SK-N-SH (cell line): ENCODE measurements around the gene CCDC70. TPM values are rescaled to one million over a fixed set of nuclear protein-coding genes. Genes with fewer than 3 reads are reported as not detected.

Source experiments
- CTCF ChIA-PET: fragments of 300-600, 350-600 bp; formaldehyde crosslinking; extraction: SDS; loops from one replicate; lab custom pipeline; 2021; lab: Yijun Ruan, JAX
- POLR2A ChIA-PET: fragments of 350-600 bp; sonication (Branson Sonifier 250); formaldehyde crosslinking; extraction: SDS; loops from one replicate; lab custom pipeline; 2020; ENCODE audit warnings: antibody characterized with exemption, inconsistent platforms; lab: Yijun Ruan, JAX
- DNase-seq: peaks from one replicate; pipeline ENCODE4 v3.0.0; 2012
- H2AFZ ChIP-seq: fragments of 200-600 bp; sonication (generic); 2 replicates; pipeline ENCODE4 v1.8.1; 2016; ENCODE audit warnings: antibody characterized with exemption, mild to moderate bottlenecking, low read depth
- H3F3A ChIP-seq: fragments of 200-600 bp; sonication (generic); replicated peaks from 2 replicates; pipeline ENCODE3; 2016; ENCODE audit warnings: antibody characterized with exemption, mild to moderate bottlenecking; ENCODE audit not compliant: insufficient read depth
- H3K27ac ChIP-seq, 2 experiments: fragments of 200-500 bp in 1 of 2; fragments of 200-600 bp in 1 of 2; sonication (Bioruptor generic) in 1 of 2; sonication (generic), shearing (Covaris generic) in 1 of 2; 2 replicates each; pipeline versions ENCODE4 v1.5.1 to v1.6.1; 2014 to 2016; ENCODE audit warnings: low read depth in 2 of 2, inconsistent platforms in 1 of 2, low read length in 1 of 2, mild to moderate bottlenecking in 1 of 2, mixed read lengths in 1 of 2
- H3K27me3 ChIP-seq: fragments of 200-600 bp; sonication (generic), shearing (Covaris generic); 2 replicates; pipeline ENCODE4 v1.6.1; 2016; ENCODE audit warnings: mixed run types; ENCODE audit not compliant: insufficient read depth
- H3K36me3 ChIP-seq, 2 experiments: fragments of 200-500 bp in 1 of 2; fragments of 200-600 bp in 1 of 2; sonication (Bioruptor generic) in 1 of 2; sonication (generic) in 1 of 2; replicated peaks in 1 of 2; 2 replicates each; pipeline versions ENCODE3 to v1.5.1; 2014 to 2016; ENCODE audit warnings: low read length in 1 of 2, mild to moderate bottlenecking in 1 of 2; ENCODE audit not compliant: insufficient read depth in 2 of 2, control insufficient read depth in 1 of 2
- H3K4me1 ChIP-seq, 2 experiments: fragments of 200-500 bp in 1 of 2; fragments of 200-600 bp in 1 of 2; sonication (Bioruptor generic) in 1 of 2; sonication (generic), shearing (Covaris generic) in 1 of 2; 2 replicates each; pipeline versions ENCODE4 v1.5.1 to v1.6.1; 2014 to 2016; ENCODE audit warnings: low read depth in 1 of 2, low read length in 1 of 2, mixed run types in 1 of 2; ENCODE audit not compliant: insufficient read depth in 2 of 2, control insufficient read depth in 1 of 2
- H3K4me2 ChIP-seq: fragments of 200-600 bp; sonication (generic), shearing (Covaris generic); 2 replicates; pipeline ENCODE4 v1.6.1; 2017; ENCODE audit warnings: mixed run types
- H3K4me3 ChIP-seq, 2 experiments: fragments of 200-500 bp in 1 of 2; fragments of 200-600 bp in 1 of 2; sonication (Bioruptor generic) in 1 of 2; sonication (generic), shearing (Covaris generic) in 1 of 2; 2 replicates each; pipeline versions ENCODE4 v1.5.1 to v1.8.1; 2014 to 2016; ENCODE audit warnings: low read depth in 2 of 2, inconsistent platforms in 1 of 2, low read length in 1 of 2, mild to moderate bottlenecking in 1 of 2, mixed read lengths in 1 of 2, moderate library complexity in 1 of 2
- H3K79me2 ChIP-seq: fragments of 200-600 bp; sonication (generic); 2 replicates; pipeline ENCODE4 v1.8.1; 2017; ENCODE audit warnings: mild to moderate bottlenecking; ENCODE audit not compliant: insufficient read depth
- H3K9ac ChIP-seq: fragments of 200-600 bp; sonication (generic); 2 replicates; pipeline ENCODE4 v1.6.1; 2017; ENCODE audit warnings: mixed run types
- H3K9me2 ChIP-seq: fragments of 200-600 bp; sonication (generic); 2 replicates; pipeline ENCODE4 v1.6.1; 2017; ENCODE audit warnings: mixed run types
- H3K9me3 ChIP-seq: fragments of 200-600 bp; sonication (generic); 2 replicates; pipeline ENCODE4 v1.6.1; 2017; ENCODE audit warnings: mixed run types, mild to moderate bottlenecking, moderate library complexity
- H4K20me1 ChIP-seq: fragments of 200-600 bp; sonication (generic); 2 replicates; pipeline ENCODE4 v1.6.1; 2017; ENCODE audit warnings: mild to moderate bottlenecking, mixed run types; ENCODE audit not compliant: insufficient read depth
- CHD2 ChIP-seq: fragments of 150-350 bp; IDR thresholded peaks from 2 replicates; pipeline ENCODE4 v1.6.1; 2018; ENCODE audit warnings: low read length; ENCODE audit not compliant: partially characterized antibody
- EP300 ChIP-seq, 2 experiments: IDR thresholded peaks; 2 replicates each; pipeline versions ENCODE4 v1.4.0 to v1.6.1; 2012; ENCODE audit warnings: borderline replicate concordance in 1 of 2, low read depth in 1 of 2, low read length in 1 of 2
- EZH2phosphoT487 ChIP-seq: fragments of 200-600 bp; sonication (generic); IDR thresholded peaks from 2 replicates; pipeline ENCODE4 v1.6.1; 2017; ENCODE audit warnings: low read depth, mixed run types, mild to moderate bottlenecking, antibody characterized with exemption, moderate library complexity, borderline replicate concordance
- GATA2 ChIP-seq: sonication (generic); formaldehyde crosslinking; IDR thresholded peaks from 2 replicates; pipeline ENCODE4 v1.5.0; 2020; ENCODE audit warnings: mild to moderate bottlenecking, missing genetic modification reagents
- IRF3 ChIP-seq: fragments of 150-350 bp; IDR thresholded peaks from 2 replicates; pipeline ENCODE4 v1.6.1; 2016; ENCODE audit warnings: mild to moderate bottlenecking, low read depth, low read length
- JUND ChIP-seq: IDR thresholded peaks from 2 replicates; pipeline ENCODE4 v1.4.0; 2012
- MEF2A ChIP-seq: IDR thresholded peaks from 2 replicates; pipeline ENCODE4 v1.4.0; 2012; ENCODE audit warnings: low read depth, borderline replicate concordance
- MXI1 ChIP-seq: IDR thresholded peaks from 2 replicates; pipeline ENCODE4 v1.6.1; 2012; ENCODE audit warnings: mild to moderate bottlenecking, low read depth, low read length, improper control_type of control experiment
- PBX3 ChIP-seq: IDR thresholded peaks from 2 replicates; pipeline ENCODE4; 2012
- RCOR1 ChIP-seq: fragments of 150-350 bp; IDR thresholded peaks from 2 replicates; pipeline ENCODE4 v1.6.1; 2017; ENCODE audit warnings: antibody characterized with exemption, low read length
- SIN3A ChIP-seq: IDR thresholded peaks from 2 replicates; pipeline ENCODE4 v1.6.1; 2012; ENCODE audit warnings: low read depth, mild to moderate bottlenecking, low read length, moderate library complexity, borderline replicate concordance
- TAF1 ChIP-seq: IDR thresholded peaks from 2 replicates; pipeline ENCODE4 v1.6.1; 2012; ENCODE audit warnings: low read depth, mild to moderate bottlenecking, low read length, moderate library complexity, borderline replicate concordance
- TEAD4 ChIP-seq: IDR thresholded peaks from 2 replicates; pipeline ENCODE4 v1.4.0; 2012; ENCODE audit warnings: mild to moderate bottlenecking, borderline replicate concordance; ENCODE audit not compliant: insufficient read depth
- YY1 ChIP-seq: IDR thresholded peaks from 2 replicates; pipeline ENCODE4 v1.4.0; 2012; ENCODE audit warnings: low read depth, mild to moderate bottlenecking
- ZBTB33 ChIP-seq: IDR thresholded peaks from 2 replicates; pipeline ENCODE4 v1.4.0; 2012; ENCODE audit warnings: low read depth, borderline replicate concordance
- WGBS: methylation state at CpG from one replicate; pipeline ENCODE4 v1.1.6; 2017; ENCODE audit warnings: low lambda C conversion rate; 5-methylcytosine and 5-hydroxymethylcytosine counted together
- polyA plus RNA-seq, 3 experiments: library from polyadenylated mRNA; depleted of rRNA; stranded (reverse); fragments of >200 nt; gene quantifications; 2 replicates each; pipeline ENCODE4 v1.2.3, GENCODE V29; 2012

CCDC70 gene
- polyA plus RNA-seq, 1 of the 3 experiments (the other 2 are of a cell fraction): not detected

- TF ChIP-seq IRF3: no peak
These were observed 4.8 kb upstream of the CCDC70 start (continued) for GRCh38 chr13:51856998-51857397.

- H3K9me2 ChIP-seq: no peaks in the 10 kb centered on the region
- no peaks in the 10 kb centered on the region for H3K9me3 ChIP-seq
- no peak overlapping the region for H3K4me2 ChIP-seq
- no peak overlapping the region for H3K27ac ChIP-seq
- no peak overlapping the region for H3K9ac ChIP-seq
- H3K27me3 ChIP-seq: no peaks in the 10 kb centered on the region
- peaks cover 5% of the 10 kb centered on the region for H3F3A ChIP-seq
- 47% methylated on average over 11 of the region's 11 CpGs for WGBS
- H2AFZ ChIP-seq: no peak overlapping the region
- H3K36me3 ChIP-seq: no peaks in the 10 kb centered on the region
- H3K79me2 ChIP-seq: no peaks in the 10 kb centered on the region
- no peak for DNase-seq
- TF ChIP-seq TEAD4: no peak
- TF ChIP-seq EP300 (IDR thresholded peaks at IDR 0.05; ENCODE audit: borderline replicate concordance in 1 of 2, low read depth in 1 of 2, low read length in 1 of 2): no peak
- no peak for TF ChIP-seq SIN3A
- no peak for TF ChIP-seq PBX3
- TF ChIP-seq YY1: no peak
- TF ChIP-seq RCOR1: no peak
- no peak for TF ChIP-seq TAF1
- no peak for TF ChIP-seq JUND
- TF ChIP-seq EZH2phosphoT487: no peak
- no peak for TF ChIP-seq CHD2
- no peak for TF ChIP-seq IRF3
- no peak for TF ChIP-seq MEF2A
- no peak for TF ChIP-seq ZBTB33
- no peak for TF ChIP-seq GATA2 (CRISPR knock-in tag)
- no peak for TF ChIP-seq MXI1
- no peaks in the 10 kb centered on the region for H3K4me1 ChIP-seq
- no peaks in the 10 kb centered on the region for H4K20me1 ChIP-seq
- H3K4me3 ChIP-seq: no peak overlapping the region
- POLR2A ChIA-PET: no interaction called here
- CTCF ChIA-PET: interaction anchor here (0.9 to 1.7 kb wide), 5 partner anchors 8 to 269 kb away, joined by 3 to 7 read pairs (median 3); partner anchors contain the start of gene TMEM272
These were observed 3.1 kb upstream of the CCDC70 start for GRCh38 chr13:51858433-51859247.
